HepG2 (cell line): Measurements from ENCODE around the gene SLC6A5. TPM values are rescaled to one million over a fixed set of nuclear protein-coding genes. Genes with fewer than 3 reads are reported as not detected.

Experiments used
- ATAC-seq: fragments of 200-7000 bp; cut with Tn5 transposase; 3 replicates; pipeline ENCODE4 v1.9.1; 2020; ENCODE audit warnings: mild to moderate bottlenecking, moderate library complexity
- BruUV-seq: library from RNA; stranded (reverse); fragments of 400-500 nt; replicated peaks from 2 replicates; lab custom pipeline; 2021; lab: Mats Ljungman, UMichigan
- CTCF ChIA-PET: fragments of 300-600 bp; formaldehyde crosslinking; extraction: SDS; loops from one replicate; lab custom pipeline; 2021; ENCODE audit warnings: low total read pairs, inconsistent platforms, low intra/inter-chr PET ratio; lab: Yijun Ruan, JAX
- POLR2A ChIA-PET: fragments of 350-600 bp; sonication (Branson Sonifier 250); formaldehyde crosslinking; loops from one replicate; lab custom pipeline; 2020; ENCODE audit warnings: antibody characterized with exemption, inconsistent platforms; lab: Yijun Ruan, JAX
- DNase-seq: peaks from one replicate; pipeline ENCODE4 v3.0.0-alpha.2; 2015; ENCODE audit warnings: low spot score
- FAIRE-seq: peaks from 3 replicates; lab custom pipeline; 2011; peaks lifted over from hg19 to GRCh38; lab: Jason Lieb, UNC
- H2AFZ ChIP-seq: one replicate; pipeline ENCODE4 v1.6.1; 2011; ENCODE audit warnings: low read length, inconsistent platforms
- H3K27ac ChIP-seq: fragments of 300-600 bp; 3 replicates; pipeline ENCODE4 v1.8.0; 2011; ENCODE audit warnings: mixed run types, mild to moderate bottlenecking, mixed read lengths, low read length, inconsistent platforms; ENCODE audit not compliant: insufficient read depth; ENCODE audit errors: extremely low read length
- H3K27me3 ChIP-seq, 2 experiments: fragments of 200-600 bp in 1 of 2; 2 replicates in 1 of 2; 3 replicates in 1 of 2; pipeline versions ENCODE4 v1.6.0 to v1.8.0; 2011; ENCODE audit warnings: low read length in 2 of 2, mild to moderate bottlenecking in 2 of 2, moderate library complexity in 2 of 2, inconsistent platforms in 1 of 2; ENCODE audit not compliant: insufficient read depth in 2 of 2, control insufficient read depth in 1 of 2
- H3K36me3 ChIP-seq, 2 experiments: fragments of 200-600 bp in 1 of 2; replicated peaks in 1 of 2; 2 replicates in 1 of 2; 3 replicates in 1 of 2; pipeline versions ENCODE4 v1.5.1 to v1.8.0; 2011; ENCODE audit warnings: low read length in 2 of 2, inconsistent platforms in 1 of 2; ENCODE audit not compliant: insufficient read depth in 2 of 2, control insufficient read depth in 1 of 2
- H3K4me1 ChIP-seq: 2 replicates; pipeline ENCODE4 v1.5.1; 2012; ENCODE audit warnings: low read length, inconsistent platforms; ENCODE audit not compliant: insufficient read depth
- H3K4me2 ChIP-seq: 2 replicates; pipeline ENCODE4 v1.6.0; 2011; ENCODE audit warnings: low read depth, low read length, inconsistent platforms
- H3K4me3 ChIP-seq, 3 experiments: fragments of 200-600 bp in 1 of 3; sonication (generic), shearing (Covaris generic) in 1 of 3; replicated peaks in 1 of 3; 2 replicates each; pipeline ENCODE4 v1.5.1; 2011 to 2016; ENCODE audit warnings: low read length in 3 of 3, inconsistent platforms in 2 of 3, low read depth in 2 of 3, mild to moderate bottlenecking in 2 of 3, control low read depth in 1 of 3, mixed read lengths in 1 of 3; ENCODE audit not compliant: insufficient read depth in 1 of 3
- H3K79me2 ChIP-seq: one replicate; pipeline ENCODE4 v1.6.1; 2011; ENCODE audit warnings: low read length, inconsistent platforms; ENCODE audit not compliant: insufficient read depth
- H3K9ac ChIP-seq: 2 replicates; pipeline ENCODE4 v1.6.0; 2011; ENCODE audit warnings: mild to moderate bottlenecking, low read depth, low read length, inconsistent platforms; ENCODE audit not compliant: insufficient read depth
- H3K9me3 ChIP-seq: 2 replicates; pipeline ENCODE4 v1.5.1; 2012; ENCODE audit warnings: mild to moderate bottlenecking, low read length
- H4K20me1 ChIP-seq: 2 replicates; pipeline ENCODE4 v1.6.0; 2011; ENCODE audit warnings: inconsistent platforms, mild to moderate bottlenecking, low read length, moderate library complexity; ENCODE audit not compliant: insufficient read depth
- CTCF ChIP-seq: sonication (generic); formaldehyde crosslinking; IDR thresholded peaks from 2 replicates; pipeline ENCODE4 v1.5.0; 2020; ENCODE audit warnings: mild to moderate bottlenecking, missing genetic modification reagents, moderate library complexity
- FOXK2 ChIP-seq: fragments of 450-650 bp; IDR thresholded peaks from 2 replicates; pipeline ENCODE4 v1.6.1; 2016
- KLF16 ChIP-seq, 2 experiments: sonication (generic) in 1 of 2; formaldehyde crosslinking in 1 of 2; IDR thresholded peaks; 2 replicates each; pipeline versions ENCODE4 v1.6.1 to v1.8.0; 2016 to 2023; ENCODE audit warnings: missing genetic modification reagents in 2 of 2, missing compliant biosample characterization in 1 of 2
- KMT2B ChIP-seq: IDR thresholded peaks from 2 replicates; pipeline ENCODE4 v1.6.1; 2016; ENCODE audit warnings: missing genetic modification reagents, missing compliant biosample characterization
- NFE2L2 ChIP-seq: fragments of 150-350 bp; IDR thresholded peaks from 2 replicates; pipeline ENCODE4 v1.6.1; 2014; ENCODE audit warnings: low read length
- ZNF335 ChIP-seq: sonication (generic); formaldehyde crosslinking; IDR thresholded peaks from 2 replicates; pipeline ENCODE4 v1.4.0; 2020; ENCODE audit warnings: missing genetic modification reagents
- ZNF672 ChIP-seq: sonication (generic); formaldehyde crosslinking; IDR thresholded peaks from 2 replicates; pipeline ENCODE4 v1.8.1; 2022; ENCODE audit warnings: missing genetic modification reagents
- WGBS: methylation state at CpG from one replicate; pipeline ENCODE4 v1.1.6; 2017; ENCODE audit warnings: low lambda C conversion rate; 5-methylcytosine and 5-hydroxymethylcytosine counted together
- in situ Hi-C: cut with HindIII; loops from 2 replicates; pipeline ENCODE4 v1.10.0; 2017; ENCODE audit warnings: low pct_unique_long_range_greater_than_20kb; ENCODE audit not compliant: extremely low pct_ligation_motif_present
- intact Hi-C: fragments of 100-400 bp; cut with micrococcal nuclease; formaldehyde crosslinking; loops from one replicate; pipeline ENCODE4 v1.10.0; 2022; ENCODE audit not compliant: unreplicated experiment
- polyA plus RNA-seq, 8 experiments: library from polyadenylated mRNA; depleted of rRNA in 3 of 8; stranded (reverse) in 7 of 8; unstranded in 1 of 8; fragments of >200 nt; fragmentation: Illumina TruSeq in 4 of 8; extraction: Trizol in 4 of 8; gene quantifications; 2 replicates each; pipeline versions ENCODE4 v1.2.1 to v1.2.3, GENCODE V29; 2011 to 2016; ENCODE audit warnings: low read depth in 4 of 8, missing spikeins in 1 of 8, mixed read lengths in 1 of 8; ENCODE audit not compliant: insufficient read depth in 1 of 8
- total RNA-seq, 5 experiments: library from RNA; depleted of rRNA; stranded (reverse); fragments of >200 nt; fragmentation: Illumina TruSeq; extraction: Trizol; gene quantifications; 2 replicates each; pipeline ENCODE4 v1.2.3, GENCODE V29; 2016; ENCODE audit warnings: low read depth in 1 of 5
- TF ChIP-seq, protein P1 (sequence below): sonication (generic); formaldehyde crosslinking; IDR thresholded peaks from 2 replicates; pipeline ENCODE4 v1.4.0; 2020; ENCODE audit warnings: missing genetic modification reagents

Gene SLC6A5
- total and polyA plus RNA-seq, 2 of the 13 experiments (the other 11 are each of a cell fraction or from before 2014, with no cell fraction given): not detected

DNA sequence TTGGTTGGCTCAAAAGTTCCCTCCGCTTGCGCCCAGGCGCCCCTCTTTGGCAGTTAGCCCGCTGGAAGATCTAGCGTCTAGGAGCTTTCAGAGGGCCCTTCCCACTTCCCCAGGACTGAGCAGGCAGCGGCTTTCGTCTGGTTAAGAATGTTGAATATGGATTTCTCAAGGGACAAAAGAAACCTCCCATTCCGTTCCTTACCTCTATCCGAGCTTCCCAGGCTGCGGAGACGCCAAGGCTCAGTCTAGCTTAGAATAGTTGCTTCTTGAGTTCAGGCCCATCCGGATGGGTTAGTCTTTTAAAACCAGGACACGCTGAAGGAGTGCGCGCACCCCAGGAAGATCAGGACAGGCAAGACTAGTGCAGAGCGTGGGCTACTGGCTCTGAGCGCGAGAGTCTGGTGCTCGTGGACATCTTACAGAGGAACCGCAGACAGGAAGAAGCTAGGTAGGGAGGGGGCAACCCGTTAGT, 71.6 kb downstream of the SLC6A5 start:
- TF ChIP-seq KMT2B (no peak), NFE2L2 (no peak), ZNF672 (CRISPR knock-in tag) (no peak), ZNF335 (CRISPR knock-in tag) (no peak), KLF16 (CRISPR knock-in tag; IDR thresholded peaks at IDR 0.05) (no peak)
- TF ChIP-seq, protein P1, sequence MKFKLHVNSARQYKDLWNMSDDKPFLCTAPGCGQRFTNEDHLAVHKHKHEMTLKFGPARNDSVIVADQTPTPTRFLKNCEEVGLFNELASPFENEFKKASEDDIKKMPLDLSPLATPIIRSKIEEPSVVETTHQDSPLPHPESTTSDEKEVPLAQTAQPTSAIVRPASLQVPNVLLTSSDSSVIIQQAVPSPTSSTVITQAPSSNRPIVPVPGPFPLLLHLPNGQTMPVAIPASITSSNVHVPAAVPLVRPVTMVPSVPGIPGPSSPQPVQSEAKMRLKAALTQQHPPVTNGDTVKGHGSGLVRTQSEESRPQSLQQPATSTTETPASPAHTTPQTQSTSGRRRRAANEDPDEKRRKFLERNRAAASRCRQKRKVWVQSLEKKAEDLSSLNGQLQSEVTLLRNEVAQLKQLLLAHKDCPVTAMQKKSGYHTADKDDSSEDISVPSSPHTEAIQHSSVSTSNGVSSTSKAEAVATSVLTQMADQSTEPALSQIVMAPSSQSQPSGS: no peak
- TF ChIP-seq, all 625 proteins: peak for 0
- Histone ChIP-seq H3K27me3 (peaks cover 3 to 52% of the 10 kb centered on the region in 2 experiments), H3K27ac (no peak overlapping the region), H3K36me3 (no peaks in the 10 kb centered on the region), H3K79me2 (no peaks in the 10 kb centered on the region), H4K20me1 (no peaks in the 10 kb centered on the region), H3K9ac (no peak overlapping the region), H3K4me2 (no peak overlapping the region), H2AFZ (no peak overlapping the region), H3K4me3 (no peak overlapping the region), H3K9me3 (no peaks in the 10 kb centered on the region), H3K4me1 (no peaks in the 10 kb centered on the region)
- in situ Hi-C loops (loop anchor here (25.0 kb wide), 1 partner anchor 1466 kb away; no protein-coding TSS in a partner anchor), intact Hi-C loops (no loop called here)
- ATAC-seq (no peak), DNase-seq (no peak), FAIRE-seq (no peak)
- ChIA-PET CTCF (no interaction called here), POLR2A (no interaction called here)
- 18% methylated on average over 18 of the region's 21 CpGs for WGBS
- BruUV-seq: no TSS peak

DNA sequence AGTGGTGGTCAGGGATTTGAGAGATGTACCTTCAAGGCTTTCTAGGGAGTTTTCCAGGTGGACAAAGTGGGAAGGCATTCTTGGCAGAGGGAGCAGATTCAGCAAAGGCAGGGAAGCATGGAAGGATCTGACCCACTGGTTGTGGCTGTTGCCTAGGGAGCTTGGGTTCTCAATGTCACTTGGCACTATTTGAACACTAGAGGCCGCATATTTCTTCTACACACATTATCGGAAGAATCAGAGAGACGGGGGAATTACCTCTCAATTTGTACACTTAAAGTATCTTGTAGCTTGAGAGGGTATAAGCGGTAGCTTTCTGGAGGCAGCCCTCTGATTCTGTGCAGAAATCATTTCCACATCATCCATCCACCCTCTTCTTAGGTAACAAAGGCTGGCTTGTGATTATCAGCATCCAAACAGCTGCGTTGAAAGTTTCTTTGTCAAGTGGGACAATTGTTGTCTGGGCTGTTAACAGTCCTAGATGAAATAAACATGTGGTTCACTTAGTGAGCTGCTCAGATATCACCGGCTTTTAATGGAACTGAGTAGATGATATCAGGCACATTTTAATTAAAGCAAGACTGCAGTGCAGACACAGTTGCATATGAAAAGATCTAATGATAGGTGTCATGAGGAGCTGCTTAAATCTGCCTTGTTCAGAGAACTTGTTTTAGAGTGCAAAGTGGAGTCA, 72.6 kb downstream of the SLC6A5 start:
- no peak overlapping the region for H2AFZ ChIP-seq
- CTCF ChIA-PET: interaction anchor here (2.4 kb wide), 1 partner anchor 24 kb away, joined by 7 read pairs; no protein-coding TSS in a partner anchor
- no peaks in the 10 kb centered on the region for H3K79me2 ChIP-seq
- ATAC-seq: peak; percentile 84
- POLR2A ChIA-PET: no interaction called here
- H4K20me1 ChIP-seq: no peaks in the 10 kb centered on the region
- TF ChIP-seq CTCF (CRISPR knock-in tag) (peak; percentile 17; the same call in 1 of the 2 replicates), FOXK2 (no peak)
- TF ChIP-seq, all 625 proteins: peak for 1
- Histone ChIP-seq H3K9me3 (no peaks in the 10 kb centered on the region), H3K36me3 (no peaks in the 10 kb centered on the region), H3K4me2 (no peak overlapping the region), H3K27me3 (peaks cover 3 to 52% of the 10 kb centered on the region in 2 experiments), H3K4me1 (no peaks in the 10 kb centered on the region), H3K27ac (no peak overlapping the region), H3K4me3 (no peak overlapping the region), H3K9ac (no peak overlapping the region)
- peak; percentile 8 for FAIRE-seq
- WGBS: 1% methylated on average over 5 of the region's 6 CpGs
- no TSS peak for BruUV-seq
- in situ Hi-C loops (loop anchor here (25.0 kb wide), 1 partner anchor 1465 kb away; no protein-coding TSS in a partner anchor), intact Hi-C loops (loop anchor here (1.0 kb wide), 1 partner anchor 24 kb away; no protein-coding TSS in a partner anchor)
- DNase-seq: peak; percentile 7
